Measurements from ENCODE around the gene LSM14A.
"Not testable (repeated sequence)": the region's sequence is repeated elsewhere in the genome, so short reads cannot be mapped to it uniquely, and the experiment has no call there.

The LSM14A gene

DNA sequence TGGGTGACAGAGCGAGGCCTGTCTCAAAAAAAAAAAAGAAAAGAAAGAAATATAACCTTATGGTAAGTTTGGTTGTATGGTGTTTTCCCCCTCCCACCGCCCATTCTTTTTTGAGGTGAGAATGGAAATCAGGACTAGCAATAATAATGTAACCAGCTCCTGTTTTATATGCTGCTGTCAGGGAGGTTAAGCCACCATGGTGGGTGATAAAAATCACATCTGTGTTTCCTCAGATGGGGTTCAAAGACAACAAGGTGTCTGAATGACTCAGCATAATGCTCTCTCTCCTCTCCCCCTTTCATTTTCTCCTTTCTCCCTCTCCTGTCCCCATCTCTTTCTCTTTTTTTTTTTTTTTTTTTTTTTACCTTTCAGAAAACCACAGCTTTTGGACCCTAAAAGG is 53.7 kb downstream of the LSM14A start:
- no peak for FAIRE-seq
- DNase-seq (ENCODE audit: insufficient read length, low spot score), result no peak

DNA sequence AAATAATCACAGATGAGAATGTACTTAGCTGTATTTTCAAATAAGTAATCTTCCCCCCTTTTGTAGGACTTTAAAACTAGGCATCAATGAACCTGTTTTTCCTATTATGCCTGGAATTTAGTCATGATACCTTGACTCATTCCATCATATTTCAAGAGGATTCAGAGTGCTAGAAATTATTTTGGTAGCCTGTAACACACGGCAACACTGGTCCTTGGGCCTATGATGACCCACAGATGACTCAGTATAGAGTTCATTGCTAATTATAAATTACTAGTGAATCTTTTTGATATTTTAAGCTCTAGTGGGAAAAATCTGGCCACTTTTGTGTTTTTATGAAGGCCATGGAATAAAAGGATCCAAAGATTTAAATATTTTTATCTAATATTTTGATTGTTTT is 56.0 kb downstream of the LSM14A start:
- DNase-seq (ENCODE audit: insufficient read length, low spot score), result no peak
- no peak for FAIRE-seq

DNA sequence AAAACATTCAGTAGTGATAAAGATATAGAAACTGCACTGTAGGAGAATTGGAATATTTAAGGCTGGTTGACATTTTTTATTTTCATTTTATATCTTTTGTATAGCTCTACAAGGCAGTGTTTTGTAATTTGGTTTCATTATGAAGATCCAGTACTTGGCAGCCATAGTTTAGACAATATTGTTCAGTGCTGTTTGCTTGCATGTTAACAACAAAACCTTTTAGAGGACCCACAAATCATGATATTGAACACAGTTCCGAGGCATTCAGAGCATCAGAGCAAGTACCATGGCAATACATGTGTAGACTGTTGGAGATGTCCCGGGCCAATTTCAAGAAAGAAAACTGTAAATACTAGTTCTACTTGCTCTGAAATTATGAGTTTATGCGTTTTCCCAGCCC is 56.5 kb downstream of the LSM14A start:
- FAIRE-seq (no peak), DNase-seq (ENCODE audit: insufficient read length, low spot score) (no peak)

DNA sequence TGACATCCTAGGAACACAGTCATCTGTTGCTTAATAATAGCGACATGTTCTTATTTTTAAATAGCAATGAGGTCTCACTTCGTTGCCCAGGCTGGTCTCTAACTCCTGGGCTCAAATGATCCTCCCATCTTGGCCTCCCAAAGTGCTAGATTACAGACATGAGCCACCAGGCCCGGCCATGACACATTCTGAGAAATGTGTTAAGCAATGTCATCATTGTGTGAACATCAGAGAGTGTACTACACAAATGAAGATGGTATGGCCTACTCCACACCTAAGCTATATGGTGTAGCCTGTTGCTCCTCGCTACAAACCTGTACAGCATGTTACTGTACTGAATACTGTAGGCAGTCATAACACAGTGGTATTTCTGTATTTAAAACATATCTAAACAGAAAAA is 57.4 kb downstream of the LSM14A start:
- DNase-seq (ENCODE audit: insufficient read length, low spot score) (no peak), FAIRE-seq (no peak)

DNA sequence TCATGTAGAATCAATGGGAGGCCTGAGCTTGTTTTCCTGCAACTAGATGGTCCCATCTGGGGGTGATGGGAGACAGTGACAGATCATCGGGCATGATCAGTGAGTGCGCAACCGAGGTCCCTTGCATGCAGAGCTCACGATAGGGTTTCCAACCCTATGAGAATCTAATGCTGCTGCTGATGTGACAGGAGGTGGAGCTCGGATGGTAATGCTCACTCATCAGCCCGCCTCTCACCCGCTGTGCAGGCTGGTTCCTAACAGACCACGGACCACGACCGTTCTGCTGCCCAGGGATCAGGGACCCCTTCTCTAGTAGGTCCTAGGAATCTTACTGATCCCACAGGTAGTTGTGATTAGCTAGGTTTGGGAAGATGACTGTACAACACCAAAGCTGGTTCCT is 58.5 kb downstream of the LSM14A start:
- DNase-seq (ENCODE audit: insufficient read length, low spot score) (no peak), FAIRE-seq (no peak)

DNA sequence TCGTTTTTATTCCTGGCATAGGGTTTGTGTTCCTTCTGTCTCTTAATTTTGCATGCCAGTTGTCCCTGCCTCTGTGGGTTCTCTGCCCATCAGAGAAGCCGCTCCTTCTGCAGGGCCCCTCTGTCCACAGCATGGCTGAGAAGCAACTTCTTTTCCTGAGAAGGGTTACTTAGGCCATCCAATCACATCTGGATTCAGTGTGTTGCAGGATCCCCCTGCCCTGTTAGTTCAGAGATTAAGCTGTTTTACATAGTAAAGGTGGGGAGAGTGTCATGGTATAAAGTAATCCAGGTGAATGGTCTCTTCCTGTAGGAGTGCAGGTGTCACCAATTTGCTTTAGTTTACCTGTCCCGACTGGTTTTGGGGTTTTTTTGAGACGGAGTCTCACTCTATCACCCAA is 59.1 kb downstream of the LSM14A start:
- FAIRE-seq (no peak), DNase-seq (ENCODE audit: insufficient read length, low spot score) (no peak)

DNA sequence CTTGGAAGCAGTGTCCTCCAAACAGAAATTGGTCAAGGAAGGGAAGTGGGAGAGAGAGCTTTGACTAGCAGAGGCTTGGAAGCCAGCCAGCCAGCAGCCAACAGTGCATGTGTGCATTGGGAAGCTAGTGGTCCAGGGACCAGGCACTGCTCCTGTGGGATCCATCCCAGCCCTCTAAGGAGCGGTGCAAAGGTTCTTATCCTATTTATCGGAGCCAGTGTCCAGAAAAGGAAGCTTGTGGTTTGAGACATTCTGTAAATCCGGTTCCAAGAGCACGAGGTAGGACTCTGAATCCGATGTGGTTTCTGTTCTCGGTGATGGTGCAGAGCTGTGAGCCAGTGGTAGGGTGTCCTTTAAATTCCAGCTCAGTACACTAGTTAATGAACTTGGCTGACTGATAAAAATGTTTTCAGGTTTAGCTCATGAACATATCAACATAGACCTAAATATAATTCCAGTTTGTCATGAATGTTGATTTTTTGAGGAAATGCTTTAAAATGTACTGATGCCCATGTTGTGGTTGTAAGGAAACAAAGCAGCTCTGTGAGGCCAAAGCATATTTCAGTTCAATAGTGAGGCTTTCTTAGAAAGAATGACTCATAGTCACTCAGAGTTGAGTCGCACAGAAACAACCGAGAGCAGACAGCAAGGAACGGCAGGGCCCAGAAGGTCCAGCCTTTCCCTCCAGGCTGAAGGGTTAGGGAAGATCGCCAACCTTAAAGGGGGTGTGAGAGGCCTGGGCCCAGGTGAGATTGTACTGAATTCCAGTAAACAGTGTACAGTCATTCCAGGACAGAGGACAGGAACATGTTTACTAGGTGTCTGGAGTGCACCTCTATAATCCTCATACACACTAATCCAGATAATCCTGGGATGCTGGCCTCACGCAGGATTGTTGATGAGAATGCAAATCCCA is 60.5 kb downstream of the LSM14A start:
- DNase-seq (ENCODE audit: insufficient read length, low spot score) (peak; percentile 68), FAIRE-seq (no peak)

DNA sequence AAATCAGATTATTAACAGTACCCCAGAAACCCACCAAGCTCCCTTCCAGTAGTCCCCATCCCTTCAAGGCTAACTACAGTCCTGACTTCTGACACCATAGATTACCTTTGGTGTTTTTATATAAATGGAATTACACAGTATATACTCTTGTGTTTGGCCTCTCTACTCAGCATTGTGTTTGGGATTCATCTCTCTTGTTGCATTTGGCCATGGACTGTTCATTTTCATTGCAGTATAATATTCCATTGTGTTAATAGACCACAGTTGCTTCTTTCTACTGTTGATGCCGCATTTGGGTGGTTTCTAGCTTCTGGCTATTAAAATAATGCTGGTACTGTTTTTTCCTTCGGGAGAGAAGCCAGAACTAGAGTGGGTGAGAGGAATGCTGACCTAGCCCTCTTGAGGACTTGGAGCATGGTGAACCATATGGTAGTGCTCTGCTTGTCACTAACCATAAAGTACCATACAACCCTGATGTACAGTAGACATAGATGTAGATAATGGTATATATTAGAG is 63.2 kb downstream of the LSM14A start:
- DNase-seq (ENCODE audit: insufficient read length, low spot score), result no peak

DNA sequence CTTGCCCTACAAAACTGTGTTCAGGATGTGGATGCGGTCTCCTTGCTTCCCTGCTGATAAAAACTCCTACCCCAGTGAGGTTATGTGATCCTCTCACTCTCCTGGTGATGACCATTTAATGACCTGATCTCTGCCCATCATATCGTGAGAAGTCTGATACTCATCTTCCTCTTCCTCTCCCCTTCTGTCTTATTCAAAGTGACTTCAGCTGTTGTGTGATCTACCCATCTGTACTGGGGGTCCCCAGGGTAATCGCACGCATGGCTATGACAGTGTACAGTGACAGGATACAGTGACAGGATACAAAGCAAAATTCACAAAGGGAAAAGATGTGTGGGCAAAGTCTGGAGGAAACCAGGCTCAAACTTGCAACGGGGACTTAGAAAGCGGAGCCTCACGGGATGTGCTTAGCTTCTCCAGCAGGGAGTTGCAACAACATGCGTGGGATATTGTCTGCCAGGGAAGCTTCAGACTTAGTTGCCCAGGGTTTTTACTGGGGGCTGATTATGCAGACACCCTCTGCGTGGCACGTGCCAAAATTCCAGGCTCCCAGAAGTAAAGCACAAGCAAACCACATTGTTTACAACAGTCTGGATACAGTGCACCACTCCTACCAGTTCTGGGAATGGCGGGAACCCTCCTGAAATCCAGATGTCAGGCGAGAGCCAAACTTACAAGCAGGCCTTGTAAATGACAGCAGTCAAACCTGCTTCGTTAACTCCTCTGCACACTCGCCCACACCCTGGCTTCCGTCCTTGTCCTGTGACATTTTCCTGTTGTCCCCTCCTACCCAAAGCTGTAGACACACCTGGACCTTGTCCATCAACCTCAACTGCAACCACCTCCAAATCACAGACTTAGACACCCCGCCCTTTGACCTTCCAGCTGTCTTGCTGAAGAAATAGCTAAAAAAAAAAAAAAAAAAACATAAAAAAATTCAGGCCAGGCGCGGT is 64.0 kb downstream of the LSM14A start:
- FAIRE-seq (no peak), DNase-seq (ENCODE audit: insufficient read length, low spot score) (no peak)

More for the DNA sequence above, 63.2 kb downstream of the LSM14A start:
- FAIRE-seq, result no peak

DNA sequence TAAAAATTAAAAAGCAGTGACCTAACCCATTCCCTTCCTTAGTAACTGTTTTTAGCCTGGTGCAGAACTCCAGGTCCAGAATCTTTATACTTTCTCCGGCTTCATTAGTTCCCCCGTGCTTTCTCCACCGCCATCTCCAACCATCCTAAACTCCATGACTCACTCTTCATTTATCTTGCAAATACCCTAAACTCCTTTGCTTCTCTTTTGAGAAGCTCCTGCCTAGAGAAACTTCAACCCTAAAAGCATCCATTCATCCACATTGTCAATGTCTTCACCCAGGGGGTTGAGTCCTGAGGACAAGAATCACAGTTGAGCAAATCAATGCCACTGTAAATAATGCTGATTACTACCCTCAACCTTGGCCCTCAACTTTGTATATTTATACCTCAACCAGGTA is 65.0 kb downstream of the LSM14A start:
- no peak for FAIRE-seq

DNA sequence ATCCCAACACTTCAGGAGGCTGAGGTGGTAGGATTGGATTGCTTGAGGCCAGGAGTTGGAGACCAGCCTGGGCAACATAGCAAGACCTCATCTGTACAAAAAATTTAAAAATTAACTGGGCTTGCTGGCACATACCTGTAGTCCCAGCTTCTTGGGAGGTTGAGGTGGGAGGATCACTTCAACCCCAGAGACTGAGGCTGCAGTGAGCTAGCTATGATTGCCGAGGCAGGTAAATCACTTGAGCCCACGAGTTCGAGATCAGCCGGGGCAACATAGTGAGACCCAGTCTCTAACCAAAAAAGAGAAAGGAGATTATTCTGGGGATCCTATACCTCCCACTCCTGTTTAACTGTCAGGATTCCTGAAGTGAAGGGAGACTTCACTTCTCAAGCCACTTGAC is 65.6 kb downstream of the LSM14A start:
- FAIRE-seq (no peak), DNase-seq (ENCODE audit: insufficient read length, low spot score) (no peak)

More for the DNA sequence above, 65.0 kb downstream of the LSM14A start:
- no peak for DNase-seq (ENCODE audit: insufficient read length, low spot score)

DNA sequence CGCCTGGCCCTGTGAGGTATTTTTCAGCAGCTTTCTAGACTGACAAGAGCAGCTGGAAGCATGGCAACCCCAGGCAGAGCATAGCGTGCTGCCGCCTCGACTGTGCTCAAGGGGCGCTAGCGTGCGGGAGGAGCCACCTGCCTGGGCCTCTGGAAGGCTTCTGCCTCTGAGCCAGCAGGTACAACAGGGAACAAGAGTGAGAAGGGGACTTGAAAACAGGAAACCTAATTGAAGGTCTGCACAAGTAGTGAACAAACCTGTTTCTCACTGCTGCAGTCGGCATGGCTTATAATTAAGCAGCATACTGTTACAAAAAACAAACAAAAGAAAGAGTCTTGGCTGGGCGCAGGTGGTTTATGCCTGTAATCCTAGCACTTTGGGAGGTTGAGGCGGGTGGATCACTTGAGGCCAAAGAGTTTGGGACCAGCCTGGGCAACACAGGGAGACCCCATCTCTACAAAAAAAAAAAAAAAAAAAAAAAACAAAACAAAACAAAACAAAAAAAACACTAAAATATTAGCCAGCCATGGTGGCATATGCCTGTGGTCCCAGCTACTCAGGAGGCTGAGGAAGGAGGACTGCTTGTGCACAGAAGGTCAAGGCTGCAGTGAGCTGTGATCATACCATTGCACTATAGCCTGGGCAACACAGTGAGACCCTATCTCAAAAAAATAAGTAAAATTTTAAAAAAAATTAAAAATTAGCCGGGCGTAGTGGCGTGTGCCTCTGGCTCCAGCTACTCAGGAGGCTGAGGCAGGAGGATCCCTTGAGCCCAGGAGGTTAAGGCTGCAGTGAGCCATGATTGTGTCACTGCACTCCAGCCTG is 69.4 kb downstream of the LSM14A start:
- DNase-seq (ENCODE audit: insufficient read length, low spot score), result no peak
- no peak for FAIRE-seq

DNA sequence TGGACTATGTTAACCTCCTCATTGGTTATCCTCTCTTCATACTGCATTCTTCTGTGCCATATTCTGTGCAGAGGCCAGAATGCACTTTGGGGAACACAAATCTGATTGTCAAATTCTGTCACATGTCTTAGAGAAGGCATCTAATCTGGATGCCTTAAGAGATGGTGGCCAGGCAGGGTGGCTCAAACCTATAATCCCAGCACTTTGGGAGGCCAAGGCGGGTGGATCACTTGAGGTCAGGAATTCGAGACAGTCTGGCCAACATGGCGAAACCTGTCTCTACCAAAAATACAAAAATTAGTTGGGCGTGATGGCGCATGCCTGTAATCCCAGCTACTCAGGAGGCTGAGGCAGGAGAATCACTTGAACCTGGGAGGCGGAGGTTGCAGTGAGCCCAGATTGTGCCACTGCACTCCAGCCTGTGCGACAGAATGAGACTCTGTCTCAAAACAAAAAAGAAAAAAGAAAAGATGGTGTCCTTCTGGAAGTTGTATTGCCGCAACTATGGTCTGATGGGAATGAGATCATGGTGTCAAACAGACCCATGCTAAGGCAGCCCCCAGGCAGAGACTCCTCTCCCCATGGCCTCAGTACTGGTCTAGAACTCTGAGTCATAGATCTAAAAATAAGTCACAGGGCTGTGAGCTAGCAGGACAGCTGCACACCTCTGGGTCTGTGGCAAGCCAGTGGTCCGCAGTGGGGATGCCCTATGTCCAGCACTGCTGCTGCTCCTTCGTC is 71.0 kb downstream of the LSM14A start:
- not testable (repeated sequence) for DNase-seq (ENCODE audit: insufficient read length, low spot score); FAIRE-seq

DNA sequence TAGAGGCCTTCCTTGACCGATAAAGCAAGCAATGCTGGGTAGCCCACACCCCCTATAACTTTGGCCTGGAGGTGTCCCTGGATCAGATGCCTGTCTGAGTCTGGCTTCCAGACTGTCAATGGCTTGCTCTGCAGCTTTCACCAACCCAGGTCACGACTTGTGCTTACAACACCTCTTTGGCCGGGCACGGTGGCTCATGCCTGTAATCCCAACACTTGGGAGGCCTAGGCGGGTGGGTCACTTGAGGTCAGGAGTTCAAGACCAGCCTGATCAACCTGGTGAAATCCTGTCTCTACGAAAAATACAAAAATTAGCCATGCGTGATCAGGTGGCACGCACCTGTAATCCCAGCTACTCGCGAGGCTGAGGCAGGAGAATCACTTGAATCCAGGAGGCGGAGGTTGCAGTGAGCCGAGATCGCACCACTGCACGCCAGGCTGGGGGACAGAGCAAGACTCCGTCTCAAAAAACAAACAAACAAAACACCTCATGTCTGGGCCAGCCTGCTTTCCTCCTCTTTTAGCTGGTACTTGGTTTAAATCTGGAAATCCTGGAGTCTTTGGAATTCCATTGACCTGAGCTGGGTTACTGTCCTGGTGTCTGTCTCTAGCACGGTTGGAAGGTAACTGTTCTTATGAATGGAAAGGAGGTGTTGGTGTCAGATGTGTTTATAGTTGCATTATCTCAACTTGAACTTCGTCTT is 71.7 kb downstream of the LSM14A start:
- no peak for FAIRE-seq
- DNase-seq (ENCODE audit: insufficient read length, low spot score), result no peak

DNA sequence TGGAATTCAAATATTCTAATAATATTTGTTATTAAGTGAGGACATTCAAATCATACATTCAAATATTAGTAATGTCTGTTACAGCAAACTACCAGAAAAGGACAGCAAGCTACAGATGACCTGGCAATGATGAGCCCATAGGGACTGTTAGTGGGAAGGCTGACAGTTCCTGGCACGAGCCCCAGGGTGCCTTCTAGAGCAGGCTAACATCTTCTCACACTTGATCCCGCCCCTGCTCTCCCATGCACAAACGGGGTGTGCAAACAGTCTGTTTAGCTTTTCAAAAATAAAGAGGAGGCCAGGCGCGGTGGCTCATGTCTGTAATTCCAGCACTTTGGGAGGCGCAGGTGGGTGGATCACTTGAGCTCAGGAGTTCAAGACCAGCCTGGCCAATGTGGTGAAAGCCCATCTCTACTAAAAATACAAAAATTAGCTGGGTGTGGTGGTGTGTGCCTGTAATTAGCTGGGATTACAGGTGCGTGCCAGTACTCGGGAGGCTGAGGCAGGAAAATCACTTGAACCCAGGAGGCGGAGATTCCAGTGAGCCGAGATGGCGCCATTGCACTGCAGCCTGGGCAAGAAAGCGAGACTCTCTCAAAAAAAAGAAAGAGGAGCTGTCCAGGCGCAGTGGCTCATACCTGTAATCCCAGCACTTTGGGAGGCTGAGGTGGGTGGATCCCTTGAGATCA is 72.5 kb downstream of the LSM14A start:
- FAIRE-seq (no peak), DNase-seq (ENCODE audit: insufficient read length, low spot score) (no peak)

DNA sequence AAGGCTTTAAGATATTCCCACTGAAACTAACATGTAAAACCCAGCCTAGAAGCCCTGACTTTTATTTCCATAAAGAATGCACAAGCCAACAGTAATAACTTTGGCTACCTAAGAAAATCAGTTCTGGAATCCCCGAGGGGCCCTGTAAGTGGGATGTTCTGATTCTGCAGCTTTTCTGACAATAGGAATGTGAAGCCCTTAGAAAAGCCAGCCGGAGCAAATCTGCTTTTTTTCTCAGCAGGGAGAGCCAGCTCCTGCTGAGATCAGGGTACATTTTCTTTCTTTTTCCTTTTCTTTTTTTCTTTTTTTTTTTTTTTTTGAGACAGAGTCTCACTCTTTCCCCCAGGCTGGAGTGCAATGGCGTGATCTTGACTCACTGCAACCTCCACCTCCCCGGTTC is 74.0 kb downstream of the LSM14A start:
- FAIRE-seq, result no peak
- no peak for DNase-seq (ENCODE audit: insufficient read length, low spot score)

DNA sequence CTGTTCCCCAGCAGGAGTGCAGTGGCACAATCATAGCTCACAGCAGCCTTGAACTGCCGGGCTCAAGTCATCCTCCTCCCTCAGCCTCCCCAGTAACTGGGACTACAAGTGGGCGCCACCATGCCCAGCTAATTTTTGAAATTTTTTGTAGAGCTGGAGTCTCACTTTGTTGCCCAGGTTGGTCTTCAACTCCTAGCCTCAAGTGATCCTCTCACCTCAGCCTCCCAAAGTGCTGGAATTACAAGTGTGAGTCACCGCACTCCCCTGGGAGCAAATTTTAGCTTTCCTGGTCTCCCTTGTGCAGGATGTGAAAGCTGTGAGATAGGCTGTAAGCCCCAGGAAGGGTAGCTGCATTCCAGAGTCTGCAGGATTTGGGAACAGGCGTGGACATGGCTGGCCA is 76.6 kb downstream of the LSM14A start:
- FAIRE-seq (no peak), DNase-seq (ENCODE audit: insufficient read length, low spot score) (no peak)

DNA sequence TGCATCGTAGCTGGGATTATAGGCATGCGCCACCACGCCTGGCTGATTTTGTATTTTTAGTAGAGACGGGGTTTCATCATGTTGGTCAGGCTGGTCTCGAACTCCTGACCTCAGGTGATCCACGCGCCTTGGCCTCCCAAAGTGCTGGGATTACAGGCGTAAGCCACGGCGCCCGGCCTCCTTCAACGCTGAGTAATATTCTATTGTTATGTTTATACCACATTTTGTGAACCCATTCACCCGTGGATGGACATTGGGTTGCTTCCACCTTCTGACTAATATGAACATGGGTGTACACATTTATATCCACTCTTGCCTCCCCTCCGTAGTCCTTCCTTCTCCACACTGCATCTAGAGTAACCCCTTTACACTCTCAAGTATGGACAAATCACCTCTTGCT is 80.9 kb downstream of the LSM14A start:
- FAIRE-seq; DNase-seq (ENCODE audit: insufficient read length, low spot score): not testable (repeated sequence)

DNA sequence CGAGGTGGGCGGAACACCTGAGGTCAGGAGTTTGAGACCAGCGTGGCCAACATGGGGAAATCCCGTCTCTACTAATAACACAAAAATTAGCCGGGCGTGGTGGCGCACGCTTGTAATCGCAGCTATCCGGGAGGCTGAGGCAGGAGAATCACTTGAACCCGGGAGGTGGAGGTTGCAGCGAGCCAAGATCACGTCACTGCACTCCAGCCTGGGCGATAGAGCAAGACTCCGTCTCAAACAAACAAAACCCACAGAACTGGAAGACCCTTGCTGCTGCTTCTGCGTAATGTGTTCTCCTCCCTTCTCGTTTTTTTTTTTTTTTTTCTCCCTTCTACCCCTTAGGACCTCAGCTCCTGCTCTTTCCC is 81.4 kb downstream of the LSM14A start:
- DNase-seq (ENCODE audit: insufficient read length, low spot score); FAIRE-seq: not testable (repeated sequence)

Measured in HTR-8/SVneo (cell line).